GM19438 (cell line): ENCODE results near the gene UBN1.
"Not testable (repeated sequence)": the region's sequence is repeated elsewhere in the genome, so short reads cannot be mapped to it uniquely, and the experiment has no call there.

Source experiments
- ATAC-seq: cut with Tn5 transposase; IDR thresholded peaks from one replicate; pipeline ENCODE4 v1.9.1; 2021; ENCODE audit warnings: low read depth; ENCODE audit not compliant: unreplicated experiment

Gene UBN1

GRCh38 chr16:4927661-4928060, 80.4 kb downstream of the UBN1 start:
- ATAC-seq, result no peak

GRCh38 chr16:4928227-4928626, 80.9 kb downstream of the UBN1 start:
- ATAC-seq, result no peak

- ATAC-seq, result not testable (repeated sequence)
These were observed 82.3 kb downstream of the UBN1 start for GRCh38 chr16:4929619-4930018.

- ATAC-seq, result no peak
These were observed 84.1 kb downstream of the UBN1 start for GRCh38 chr16:4931381-4931780.
